Glutamatergic neuron (in vitro differentiated cells): ENCODE measurements around the gene RUVBL2. TPM values are rescaled to one million over a fixed set of nuclear protein-coding genes. Genes with fewer than 3 reads are reported as not detected.

ENCODE experiments used
- DNase-seq: peaks from one replicate; pipeline ENCODE4 v3.0.0; 2022
- H3K27ac Mint-ChIP-seq: one replicate; pipeline ENCODE4 v1.8.0; 2020; ENCODE audit warnings: mild to moderate bottlenecking, mixed read lengths, inconsistent platforms; ENCODE audit not compliant: unreplicated experiment
- H3K27me3 Mint-ChIP-seq: one replicate; pipeline ENCODE4 v1.8.0; 2020; ENCODE audit warnings: mild to moderate bottlenecking, moderate library complexity, mixed read lengths, inconsistent platforms; ENCODE audit not compliant: unreplicated experiment
- H3K36me3 Mint-ChIP-seq: one replicate; pipeline ENCODE4 v1.8.0; 2020; ENCODE audit warnings: mild to moderate bottlenecking, mixed read lengths, inconsistent platforms; ENCODE audit not compliant: unreplicated experiment
- H3K4me1 Mint-ChIP-seq: one replicate; pipeline ENCODE4 v1.8.0; 2020; ENCODE audit warnings: mild to moderate bottlenecking, low read depth, mixed read lengths, inconsistent platforms; ENCODE audit not compliant: unreplicated experiment
- H3K4me3 Mint-ChIP-seq: one replicate; pipeline ENCODE4 v1.8.0; 2020; ENCODE audit warnings: mild to moderate bottlenecking, mixed read lengths, inconsistent platforms; ENCODE audit not compliant: unreplicated experiment
- H3K9me3 Mint-ChIP-seq: one replicate; pipeline ENCODE4 v1.8.0; 2020; ENCODE audit warnings: mild to moderate bottlenecking, moderate library complexity, mixed read lengths, inconsistent platforms; ENCODE audit not compliant: unreplicated experiment
- CTCF ChIP-seq: fragments of 200-600 bp; sonication (generic); IDR thresholded peaks from one replicate; pipeline ENCODE4 v1.5.0; 2021; ENCODE audit not compliant: partially characterized antibody, unreplicated experiment
- total RNA-seq: library from RNA; stranded (reverse); fragmentation: NEBNext Ultra II Directional; extraction: Animal tissue kit (Norgen Biotek cat#: 25700); gene quantifications from one replicate; pipeline ENCODE4 v1.2.1, GENCODE V29; 2021; ENCODE audit not compliant: unreplicated experiment

The RUVBL2 gene
- total RNA-seq, 1 donor from 2014 or later, result 60.9 TPM

- H3K27me3 Mint-ChIP-seq, result peaks cover 2% of the 10 kb centered on the region
Observed at GRCh38 chr19:48988286-48988685, 5.4 kb upstream of the RUVBL2 start.

GRCh38 chr19:48988860-48989259 is 4.8 kb upstream of the RUVBL2 start:
- peak overlapping the region; percentile 30 for H3K4me3 Mint-ChIP-seq

More at GRCh38 chr19:48988286-48988685, 5.4 kb upstream of the RUVBL2 start:
- no peak for TF ChIP-seq CTCF
- Mint-ChIP-seq H3K4me3 (no peak overlapping the region), H3K9me3 (peaks cover 14% of the 10 kb centered on the region), H3K4me1 (peaks cover 9% of the 10 kb centered on the region), H3K27ac (no peak overlapping the region), H3K36me3 (no peaks in the 10 kb centered on the region)
- no peak for DNase-seq

GRCh38 chr19:48989701-48990291 is 3.9 kb upstream of the RUVBL2 start:
- peaks cover 16% of the 10 kb centered on the region for H3K4me1 Mint-ChIP-seq
- H3K4me3 Mint-ChIP-seq, result peak overlapping the region; percentile 100
- no peaks in the 10 kb centered on the region for H3K36me3 Mint-ChIP-seq
- no peak for TF ChIP-seq CTCF
- DNase-seq, result peak; percentile 52
- H3K27ac Mint-ChIP-seq, result peak overlapping the region; percentile 89
- H3K9me3 Mint-ChIP-seq, result peaks cover 14% of the 10 kb centered on the region
- peaks cover 2% of the 10 kb centered on the region for H3K27me3 Mint-ChIP-seq

More at GRCh38 chr19:48988860-48989259, 4.8 kb upstream of the RUVBL2 start:
- Mint-ChIP-seq H3K27ac (no peak overlapping the region), H3K27me3 (peaks cover 2% of the 10 kb centered on the region), H3K9me3 (peaks cover 14% of the 10 kb centered on the region), H3K4me1 (peaks cover 9% of the 10 kb centered on the region), H3K36me3 (no peaks in the 10 kb centered on the region)
- DNase-seq, result no peak
- TF ChIP-seq CTCF, result no peak

GRCh38 chr19:48990400-48990799 is 3.3 kb upstream of the RUVBL2 start:
- Mint-ChIP-seq H3K36me3 (no peaks in the 10 kb centered on the region), H3K9me3 (peaks cover 14% of the 10 kb centered on the region), H3K4me1 (peaks cover 21% of the 10 kb centered on the region), H3K4me3 (peak overlapping the region; percentile 100), H3K27me3 (peaks cover 2% of the 10 kb centered on the region), H3K27ac (peak overlapping the region; percentile 89)
- DNase-seq, result no peak
- no peak for TF ChIP-seq CTCF

GRCh38 chr19:48991011-48991609 is 2.6 kb upstream of the RUVBL2 start:
- H3K4me3 Mint-ChIP-seq, result peak overlapping the region; percentile 100
- peak overlapping the region; percentile 89 for H3K27ac Mint-ChIP-seq
- no peak for TF ChIP-seq CTCF
- no peaks in the 10 kb centered on the region for H3K36me3 Mint-ChIP-seq
- peaks cover 21% of the 10 kb centered on the region for H3K4me1 Mint-ChIP-seq
- no peak for DNase-seq
- no peaks in the 10 kb centered on the region for H3K27me3 Mint-ChIP-seq
- peaks cover 14% of the 10 kb centered on the region for H3K9me3 Mint-ChIP-seq
